PC-9 (cell line): ENCODE measurements around the gene AAK1. TPM values are rescaled to one million over a fixed set of nuclear protein-coding genes. Genes with fewer than 3 reads are reported as not detected.

Experiments
- BruUV-seq: library from RNA; stranded (reverse); fragments of 400-500 nt; replicated peaks from 2 replicates; lab custom pipeline; 2021; lab: Mats Ljungman, UMichigan
- CTCF ChIA-PET: fragments of 300-600 bp; sonication (Branson Sonifier 250); formaldehyde crosslinking; loops from one replicate; lab custom pipeline; 2022; ENCODE audit warnings: antibody characterized with exemption; lab: Charles Lee
- POLR2A ChIA-PET: fragments of 300-600 bp; sonication (Branson Sonifier 250); formaldehyde crosslinking; loops from one replicate; lab custom pipeline; 2022; ENCODE audit warnings: antibody characterized with exemption; ENCODE audit not compliant: unreplicated experiment; lab: Charles Lee
- DNase-seq, 2 experiments: peaks; one replicate each; pipeline versions ENCODE4 v3.0.0 to v3.0.0-alpha.2; 2015 to 2022; ENCODE audit warnings: mixed read lengths in 1 of 2
- H2AFZ ChIP-seq: fragments of 200-600 bp; sonication (generic); 2 replicates; pipeline ENCODE4 v1.8.1; 2017; ENCODE audit warnings: antibody characterized with exemption
- H3F3A ChIP-seq: fragments of 200-600 bp; sonication (generic); 2 replicates; pipeline ENCODE4 v1.8.1; 2017; ENCODE audit warnings: antibody characterized with exemption, mild to moderate bottlenecking, low read depth; ENCODE audit not compliant: insufficient read depth
- H3K27ac ChIP-seq: fragments of 200-600 bp; sonication (generic); 2 replicates; pipeline ENCODE4 v1.6.1; 2016; ENCODE audit warnings: mixed run types
- H3K27me3 ChIP-seq: fragments of 200-600 bp; sonication (generic); 2 replicates; pipeline ENCODE4 v1.6.1; 2016; ENCODE audit warnings: low read depth, mixed run types; ENCODE audit not compliant: insufficient read depth
- H3K36me3 ChIP-seq: fragments of 200-600 bp; sonication (generic); 2 replicates; pipeline ENCODE4 v1.6.1; 2016; ENCODE audit warnings: low read depth, mixed run types
- H3K4me1 ChIP-seq: fragments of 200-600 bp; sonication (generic); replicated peaks from 2 replicates; pipeline ENCODE4 v1.6.1; 2016; ENCODE audit warnings: mixed run types; ENCODE audit not compliant: insufficient read depth
- H3K4me2 ChIP-seq: fragments of 200-600 bp; sonication (generic); 2 replicates; pipeline ENCODE4 v1.6.1; 2017; ENCODE audit warnings: mixed run types
- H3K4me3 ChIP-seq: fragments of 200-600 bp; sonication (generic); 2 replicates; pipeline ENCODE4 v1.6.1; 2016; ENCODE audit warnings: mixed run types
- H3K79me2 ChIP-seq: fragments of 200-600 bp; sonication (generic); 2 replicates; pipeline ENCODE4 v1.6.1; 2017; ENCODE audit warnings: low read depth, mixed run types
- H3K9me2 ChIP-seq: fragments of 200-600 bp; sonication (generic); 2 replicates; pipeline ENCODE4 v1.8.1; 2017; ENCODE audit warnings: mild to moderate bottlenecking; ENCODE audit not compliant: insufficient read depth
- H3K9me3 ChIP-seq: fragments of 200-600 bp; sonication (generic); 2 replicates; pipeline ENCODE4 v1.8.1; 2016; ENCODE audit warnings: low read depth; ENCODE audit not compliant: insufficient read depth
- H4K20me1 ChIP-seq: fragments of 200-600 bp; sonication (generic); 2 replicates; pipeline ENCODE4 v1.8.1; 2017; ENCODE audit not compliant: insufficient read depth
- CTCF ChIP-seq: fragments of 200-600 bp; sonication (generic); conservative IDR thresholded peaks from 2 replicates; pipeline ENCODE4 v1.6.1; 2017; ENCODE audit warnings: mixed run types, antibody characterized with exemption, mild to moderate bottlenecking, moderate library complexity
- EZH2 ChIP-seq: fragments of 200-600 bp; sonication (generic); IDR thresholded peaks from 2 replicates; pipeline ENCODE4 v1.8.0; 2017; ENCODE audit warnings: antibody characterized with exemption, low read depth
- intact Hi-C: fragments of 100-400 bp; cut with micrococcal nuclease; formaldehyde crosslinking; loops from one replicate; pipeline ENCODE4 v1.10.0; 2022; ENCODE audit not compliant: unreplicated experiment
- total RNA-seq: library from RNA; stranded (reverse); gene quantifications from 2 replicates; pipeline ENCODE4 v1.2.3, GENCODE V29; 2021

AAK1 gene
- total RNA-seq, 1 experiment from 2014 or later = 66.6 TPM

GRCh38 chr2:69604836-69605235, 38.7 kb downstream of the AAK1 start:
- H3F3A ChIP-seq = peaks cover 20% of the 10 kb centered on the region
- H4K20me1 ChIP-seq = no peaks in the 10 kb centered on the region
- H2AFZ ChIP-seq = no peak overlapping the region
- H3K4me1 ChIP-seq = peaks cover 33% of the 10 kb centered on the region
- H3K4me2 ChIP-seq = no peak overlapping the region
- no peaks in the 10 kb centered on the region for H3K9me3 ChIP-seq
- TF ChIP-seq EZH2 = no peak
- H3K27ac ChIP-seq = no peak overlapping the region
- H3K4me3 ChIP-seq = no peak overlapping the region
- no peaks in the 10 kb centered on the region for H3K27me3 ChIP-seq
- H3K9me2 ChIP-seq = no peaks in the 10 kb centered on the region
- ChIA-PET CTCF (no interaction called here), POLR2A (no interaction called here)
- H3K79me2 ChIP-seq = peaks cover 81% of the 10 kb centered on the region
- DNase-seq = no peak
- BruUV-seq = no TSS peak
- H3K36me3 ChIP-seq = peaks cover 7% of the 10 kb centered on the region; the same call in 1 of the 2 replicates
- intact Hi-C loops = no loop called here

GRCh38 chr2:69604026-69604678, 39.4 kb downstream of the AAK1 start:
- CTCF ChIA-PET = no interaction called here
- H3K79me2 ChIP-seq = peaks cover 80% of the 10 kb centered on the region

GRCh38 chr2:69603146-69603743, 40.3 kb downstream of the AAK1 start:
- POLR2A ChIA-PET = no interaction called here

More at GRCh38 chr2:69604026-69604678, 39.4 kb downstream of the AAK1 start:
- Histone ChIP-seq H3K4me3 (no peak overlapping the region), H3K27me3 (no peaks in the 10 kb centered on the region), H3K36me3 (peaks cover 12% of the 10 kb centered on the region; the same call in 1 of the 2 replicates), H3K27ac (no peak overlapping the region), H4K20me1 (no peaks in the 10 kb centered on the region), H3K4me2 (no peak overlapping the region), H3K4me1 (peaks cover 33% of the 10 kb centered on the region), H2AFZ (no peak overlapping the region), H3K9me2 (no peaks in the 10 kb centered on the region), H3F3A (peaks cover 20% of the 10 kb centered on the region), H3K9me3 (no peaks in the 10 kb centered on the region)
- TF ChIP-seq CTCF = no peak
- no peak for TF ChIP-seq EZH2
- BruUV-seq = no TSS peak
- intact Hi-C loops = no loop called here
- DNase-seq = no peak
- POLR2A ChIA-PET = no interaction called here

More at GRCh38 chr2:69603146-69603743, 40.3 kb downstream of the AAK1 start:
- no peak overlapping the region for H3K27ac ChIP-seq
- H3K9me3 ChIP-seq = no peaks in the 10 kb centered on the region
- peaks cover 79% of the 10 kb centered on the region for H3K79me2 ChIP-seq
- BruUV-seq = no TSS peak
- no peak overlapping the region for H3K4me3 ChIP-seq
- TF ChIP-seq CTCF (no peak), EZH2 (no peak)
- H3K36me3 ChIP-seq = peaks cover 12% of the 10 kb centered on the region; the same call in 1 of the 2 replicates
- no peaks in the 10 kb centered on the region for H3K27me3 ChIP-seq
- no peak overlapping the region for H2AFZ ChIP-seq
- intact Hi-C loops = no loop called here
- H3K4me2 ChIP-seq = no peak overlapping the region
- H3K4me1 ChIP-seq = peaks cover 33% of the 10 kb centered on the region
- H4K20me1 ChIP-seq = no peaks in the 10 kb centered on the region
- no peaks in the 10 kb centered on the region for H3K9me2 ChIP-seq
- peaks cover 15% of the 10 kb centered on the region for H3F3A ChIP-seq
- CTCF ChIA-PET = interaction anchor here (0.6 kb wide), 1 partner anchor 16 kb away, joined by 3 read pairs; no protein-coding TSS in a partner anchor
- no peak for DNase-seq
